ENCODE measurements around the gene STXBP5.

STXBP5 gene

DNA sequence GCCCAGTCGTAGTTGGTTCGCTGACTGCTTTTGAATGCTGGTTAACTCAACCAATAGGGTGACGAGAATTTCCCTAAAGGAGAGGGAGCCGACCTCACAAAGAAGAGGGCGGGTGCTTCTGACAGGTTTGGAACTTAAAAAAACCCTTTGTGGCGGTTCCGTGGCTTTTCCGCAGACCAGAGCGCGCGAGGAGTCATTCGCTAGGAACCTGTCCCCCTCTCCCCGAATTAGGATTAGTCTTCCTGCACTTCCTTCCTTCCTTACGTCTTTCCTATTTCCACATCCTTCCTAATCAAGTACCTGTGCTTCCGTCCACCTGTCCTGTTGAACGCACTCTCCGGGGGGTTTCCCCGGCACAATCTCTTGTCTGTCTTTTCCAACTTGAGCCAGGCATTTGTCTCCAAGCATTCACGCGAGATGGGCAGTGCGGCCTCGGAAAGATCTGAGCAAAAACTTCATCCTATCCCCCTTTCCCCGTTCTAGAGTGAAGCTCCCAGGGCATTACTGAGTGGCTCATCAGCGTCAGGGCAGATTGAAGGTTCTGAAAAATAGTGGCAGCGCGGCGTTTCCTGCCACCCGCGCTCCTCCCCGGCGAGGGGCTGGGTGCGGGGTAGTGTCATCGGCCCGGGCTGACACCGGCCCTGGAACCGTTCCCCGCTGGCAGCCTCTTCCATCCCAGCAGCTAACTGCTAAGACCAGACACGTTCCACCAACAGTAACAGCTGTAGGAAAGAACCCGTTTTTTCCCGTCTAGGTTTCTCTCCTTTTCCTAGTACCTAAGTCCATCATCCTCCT lies 1.5 kb upstream of the STXBP5 start:
- Histone ChIP-seq H3K79me2 (ENCODE audit: control insufficient read depth, insufficient read depth, low read length) (no peaks in the 10 kb centered on the region), H2BK5ac (ENCODE audit: low read length) (no peak overlapping the region), H3K4me2 (ENCODE audit: low read length) (peak overlapping the region; percentile 50), H2BK120ac (ENCODE audit: low read depth, low read length) (no peak overlapping the region), H3K79me1 (ENCODE audit: low read length) (peaks cover 3% of the 10 kb centered on the region), H3K27me3 (ENCODE audit: insufficient read depth, low read length, poor library complexity) (no peaks in the 10 kb centered on the region), H3K18ac (ENCODE audit: low read length) (peak overlapping the region; percentile 99), H3K23ac (ENCODE audit: low read length) (no peak overlapping the region), H2BK15ac (replicated peaks; ENCODE audit: low read depth) (no peak overlapping the region), H2AK5ac (ENCODE audit: low read length) (no peak overlapping the region), H3K27ac (ENCODE audit: low read depth, low read length) (no peak overlapping the region), H3K9ac (ENCODE audit: low read length) (peak overlapping the region; percentile 65), H3K4me1 (ENCODE audit: control insufficient read depth, low read depth, low read length) (no peaks in the 10 kb centered on the region), H3K4ac (ENCODE audit: low read depth, low read length) (no peak overlapping the region), H4K8ac (ENCODE audit: low read depth, low read length) (no peak overlapping the region), H4K5ac (ENCODE audit: low read length) (no peak overlapping the region), H3K4me3 (ENCODE audit: low read length) (peak overlapping the region; percentile 74), H3K56ac (ENCODE audit: low read length) (peak overlapping the region; percentile 86), H3K36me3 (ENCODE audit: control insufficient read depth, insufficient read depth, low read length) (no peaks in the 10 kb centered on the region)
- DNase-seq = peak; percentile 98
- WGBS (ENCODE audit: extremely low coverage, insufficient coverage, low lambda C conversion rate) = no CpG with 5 or more reads among the region's 40 CpGs

- no peaks in the 10 kb centered on the region for H3K36me3 ChIP-seq (ENCODE audit: control insufficient read depth, insufficient read depth, low read length)
- H2BK5ac ChIP-seq (ENCODE audit: low read length) = no peak overlapping the region
- no peak overlapping the region for H2AK5ac ChIP-seq (ENCODE audit: low read length)
- peak overlapping the region; percentile 50 for H3K4me2 ChIP-seq (ENCODE audit: low read length)
- no peak overlapping the region for H3K23ac ChIP-seq (ENCODE audit: low read length)
- no peak overlapping the region for H2BK15ac ChIP-seq (replicated peaks; ENCODE audit: low read depth)
- H3K79me1 ChIP-seq (ENCODE audit: low read length) = peaks cover 3% of the 10 kb centered on the region
- H4K5ac ChIP-seq (ENCODE audit: low read length) = no peak overlapping the region
- H3K27me3 ChIP-seq (ENCODE audit: insufficient read depth, low read length, poor library complexity) = no peaks in the 10 kb centered on the region
- H3K18ac ChIP-seq (ENCODE audit: low read length) = peak overlapping the region; percentile 99
- H3K4me1 ChIP-seq (ENCODE audit: control insufficient read depth, low read depth, low read length) = no peaks in the 10 kb centered on the region
- H3K4me3 ChIP-seq (ENCODE audit: low read length) = peak overlapping the region; percentile 74
- no CpG with 5 or more reads among the region's 74 CpGs for WGBS (ENCODE audit: extremely low coverage, insufficient coverage, low lambda C conversion rate)
- no peak overlapping the region for H4K8ac ChIP-seq (ENCODE audit: low read depth, low read length)
- H3K27ac ChIP-seq (ENCODE audit: low read depth, low read length) = peak overlapping the region; percentile 96
- H3K79me2 ChIP-seq (ENCODE audit: control insufficient read depth, insufficient read depth, low read length) = no peaks in the 10 kb centered on the region
- peak overlapping the region; percentile 98 for H3K56ac ChIP-seq (ENCODE audit: low read length)
- H3K4ac ChIP-seq (ENCODE audit: low read depth, low read length) = peak overlapping the region; percentile 78
- peak; percentile 80 for DNase-seq
- H2BK120ac ChIP-seq (ENCODE audit: low read depth, low read length) = peak overlapping the region; percentile 80
- H3K9ac ChIP-seq (ENCODE audit: low read length) = peak overlapping the region; percentile 84
Measured at GRCh38 chr6:147203311-147204059, 732 bp upstream of the STXBP5 start.

DNA sequence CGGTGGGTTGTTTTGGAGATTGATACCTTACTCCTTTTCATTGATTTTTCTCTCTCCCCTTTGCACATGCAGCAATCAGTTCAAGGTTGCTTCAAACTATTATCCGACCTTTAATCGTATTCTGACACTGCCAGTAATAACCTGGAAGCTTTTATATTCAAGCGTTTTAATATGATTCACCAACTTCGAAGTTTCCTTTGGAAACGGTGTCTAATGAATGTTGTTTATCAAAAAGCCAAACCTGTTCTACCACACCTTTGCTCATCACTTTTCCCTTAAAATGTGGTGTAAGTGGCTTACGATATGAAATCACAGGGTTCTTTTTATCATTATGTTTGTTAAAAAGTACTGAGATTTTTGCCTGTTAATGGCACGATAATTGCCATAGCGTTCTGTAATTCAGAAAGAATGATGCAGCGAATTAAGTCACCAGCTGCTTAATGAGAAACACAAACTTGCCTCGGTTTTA lies 660 bp downstream of the STXBP5 start:
- H3K27ac ChIP-seq (ENCODE audit: low read depth, low read length) = no peak overlapping the region

DNA sequence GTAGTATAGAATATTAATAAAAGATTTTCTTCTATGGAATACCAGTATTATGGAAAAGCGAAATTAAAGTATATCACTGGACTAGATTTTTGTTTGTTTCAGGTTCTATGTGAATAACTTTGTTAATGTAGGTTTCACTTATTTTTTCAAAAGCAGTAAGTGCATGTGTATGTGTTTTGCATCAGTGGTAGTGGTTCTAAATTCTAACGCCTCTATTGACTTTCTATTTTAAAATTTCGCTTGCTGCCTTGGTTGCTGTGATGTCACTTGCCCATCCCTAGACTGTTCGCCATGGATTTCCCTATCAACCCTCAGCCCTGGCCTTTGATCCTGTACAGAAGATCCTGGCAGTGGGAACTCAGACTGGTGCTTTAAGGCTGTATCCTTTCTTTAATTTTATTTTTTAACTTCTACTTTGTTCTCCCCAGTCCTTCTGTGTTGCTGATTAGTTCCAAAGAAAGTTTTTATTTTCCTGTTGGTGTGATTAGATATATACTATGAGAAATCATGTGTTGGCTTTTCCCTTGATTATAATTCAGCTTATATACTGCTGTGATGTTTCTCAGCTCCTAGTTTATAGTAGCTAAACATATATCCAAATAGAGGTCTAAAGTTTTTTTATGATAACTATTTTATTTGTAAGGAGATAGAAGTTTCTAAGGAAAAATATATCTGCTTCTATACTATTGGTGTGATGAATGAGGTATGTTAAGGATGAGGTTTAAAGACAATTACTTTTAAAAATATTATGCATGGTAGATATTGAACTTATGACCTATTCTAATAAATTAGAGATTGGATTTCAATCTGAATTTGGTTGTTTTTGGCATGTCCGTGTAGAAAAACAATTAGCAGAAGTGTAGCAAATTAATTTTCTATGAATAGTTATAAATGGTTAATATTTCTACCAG lies 1.7 kb downstream of the STXBP5 start:
- no peaks in the 10 kb centered on the region for H3K27me3 ChIP-seq (ENCODE audit: insufficient read depth, low read length, poor library complexity)
- no peak overlapping the region for H2BK15ac ChIP-seq (replicated peaks; ENCODE audit: low read depth)
- H3K56ac ChIP-seq (ENCODE audit: low read length) = no peak overlapping the region
- no peaks in the 10 kb centered on the region for H3K4me1 ChIP-seq (ENCODE audit: control insufficient read depth, low read depth, low read length)
- no peak for DNase-seq
- H3K79me1 ChIP-seq (ENCODE audit: low read length) = peaks cover 3% of the 10 kb centered on the region
- 100% methylated on average over 1 of the region's 5 CpGs for WGBS (ENCODE audit: extremely low coverage, insufficient coverage, low lambda C conversion rate)
- no peak overlapping the region for H3K4me2 ChIP-seq (ENCODE audit: low read length)
- H4K5ac ChIP-seq (ENCODE audit: low read length) = no peak overlapping the region
- H2BK5ac ChIP-seq (ENCODE audit: low read length) = no peak overlapping the region
- H2BK120ac ChIP-seq (ENCODE audit: low read depth, low read length) = no peak overlapping the region
- H3K79me2 ChIP-seq (ENCODE audit: control insufficient read depth, insufficient read depth, low read length) = no peaks in the 10 kb centered on the region
- no peak overlapping the region for H3K23ac ChIP-seq (ENCODE audit: low read length)
- H3K27ac ChIP-seq (ENCODE audit: low read depth, low read length) = no peak overlapping the region
- H4K8ac ChIP-seq (ENCODE audit: low read depth, low read length) = no peak overlapping the region
- H2AK5ac ChIP-seq (ENCODE audit: low read length) = no peak overlapping the region
- H3K4me3 ChIP-seq (ENCODE audit: low read length) = no peak overlapping the region
- H3K4ac ChIP-seq (ENCODE audit: low read depth, low read length) = no peak overlapping the region
- H3K9ac ChIP-seq (ENCODE audit: low read length) = no peak overlapping the region
- H3K18ac ChIP-seq (ENCODE audit: low read length) = no peak overlapping the region
- H3K36me3 ChIP-seq (ENCODE audit: control insufficient read depth, insufficient read depth, low read length) = no peaks in the 10 kb centered on the region

More for the DNA sequence above, 660 bp downstream of the STXBP5 start:
- DNase-seq = no peak
- Histone ChIP-seq H3K79me2 (ENCODE audit: control insufficient read depth, insufficient read depth, low read length) (no peaks in the 10 kb centered on the region), H3K4ac (ENCODE audit: low read depth, low read length) (no peak overlapping the region), H3K79me1 (ENCODE audit: low read length) (peaks cover 3% of the 10 kb centered on the region), H3K18ac (ENCODE audit: low read length) (no peak overlapping the region), H3K23ac (ENCODE audit: low read length) (no peak overlapping the region), H4K5ac (ENCODE audit: low read length) (no peak overlapping the region), H3K9ac (ENCODE audit: low read length) (peak overlapping the region; percentile 84), H3K4me1 (ENCODE audit: control insufficient read depth, low read depth, low read length) (no peaks in the 10 kb centered on the region), H2BK15ac (replicated peaks; ENCODE audit: low read depth) (no peak overlapping the region), H4K8ac (ENCODE audit: low read depth, low read length) (no peak overlapping the region), H3K56ac (ENCODE audit: low read length) (peak overlapping the region; percentile 98), H2BK5ac (ENCODE audit: low read length) (no peak overlapping the region), H3K4me2 (ENCODE audit: low read length) (peak overlapping the region; percentile 19), H3K27me3 (ENCODE audit: insufficient read depth, low read length, poor library complexity) (no peaks in the 10 kb centered on the region), H3K4me3 (ENCODE audit: low read length) (peak overlapping the region; percentile 75), H2AK5ac (ENCODE audit: low read length) (no peak overlapping the region), H2BK120ac (ENCODE audit: low read depth, low read length) (no peak overlapping the region), H3K36me3 (ENCODE audit: control insufficient read depth, insufficient read depth, low read length) (no peaks in the 10 kb centered on the region)
- no CpG with 5 or more reads among the region's 11 CpGs for WGBS (ENCODE audit: extremely low coverage, insufficient coverage, low lambda C conversion rate)

- H3K4me3 ChIP-seq (ENCODE audit: low read length) = no peak overlapping the region
- H3K27ac ChIP-seq (ENCODE audit: low read depth, low read length) = no peak overlapping the region
- no peak overlapping the region for H2BK5ac ChIP-seq (ENCODE audit: low read length)
- H3K79me2 ChIP-seq (ENCODE audit: control insufficient read depth, insufficient read depth, low read length) = no peaks in the 10 kb centered on the region
- H2BK15ac ChIP-seq (replicated peaks; ENCODE audit: low read depth) = no peak overlapping the region
- H3K4me1 ChIP-seq (ENCODE audit: control insufficient read depth, low read depth, low read length) = no peaks in the 10 kb centered on the region
- H3K4me2 ChIP-seq (ENCODE audit: low read length) = no peak overlapping the region
- H3K36me3 ChIP-seq (ENCODE audit: control insufficient read depth, insufficient read depth, low read length) = no peaks in the 10 kb centered on the region
- H3K4ac ChIP-seq (ENCODE audit: low read depth, low read length) = no peak overlapping the region
- no peak overlapping the region for H2AK5ac ChIP-seq (ENCODE audit: low read length)
- no peaks in the 10 kb centered on the region for H3K27me3 ChIP-seq (ENCODE audit: insufficient read depth, low read length, poor library complexity)
- no peak overlapping the region for H3K56ac ChIP-seq (ENCODE audit: low read length)
- peaks cover 3% of the 10 kb centered on the region for H3K79me1 ChIP-seq (ENCODE audit: low read length)
- no peak overlapping the region for H4K8ac ChIP-seq (ENCODE audit: low read depth, low read length)
- H4K5ac ChIP-seq (ENCODE audit: low read length) = no peak overlapping the region
- no peak overlapping the region for H2BK120ac ChIP-seq (ENCODE audit: low read depth, low read length)
- no CpG with 5 or more reads among the region's 6 CpGs for WGBS (ENCODE audit: extremely low coverage, insufficient coverage, low lambda C conversion rate)
- no peak overlapping the region for H3K9ac ChIP-seq (ENCODE audit: low read length)
- no peak overlapping the region for H3K18ac ChIP-seq (ENCODE audit: low read length)
- DNase-seq = no peak
- no peak overlapping the region for H3K23ac ChIP-seq (ENCODE audit: low read length)
Measured at GRCh38 chr6:147207351-147207750, 3.1 kb downstream of the STXBP5 start.

Data from mesendoderm (in vitro differentiated cells).